Glomerular visceral epithelial cell (primary cell): ENCODE measurements around the gene ATP11A.
"Not testable (repeated sequence)": the region's sequence is repeated elsewhere in the genome, so short reads cannot be mapped to it uniquely, and the experiment has no call there.

Experiments used
- DNase-seq: peaks from one replicate; pipeline ENCODE4 v3.0.0-alpha.2; 2016; ENCODE audit errors: extremely low spot score

The ATP11A gene

GRCh38 chr13:112880976-112881540 lies 191.2 kb downstream of the ATP11A start:
- DNase-seq, result no peak

GRCh38 chr13:112881656-112882554 lies 192.1 kb downstream of the ATP11A start:
- DNase-seq, result no peak

GRCh38 chr13:112882555-112883024 lies 192.8 kb downstream of the ATP11A start:
- no peak for DNase-seq

- no peak for DNase-seq
Measured at GRCh38 chr13:112883241-112883945, 193.6 kb downstream of the ATP11A start.

GRCh38 chr13:112884700-112885099 lies 194.9 kb downstream of the ATP11A start:
- DNase-seq, result not testable (repeated sequence)

GRCh38 chr13:112885242-112885781 lies 195.5 kb downstream of the ATP11A start:
- no peak for DNase-seq

- peak; percentile 87 for DNase-seq
Measured at GRCh38 chr13:112885782-112886268, 196.0 kb downstream of the ATP11A start.

GRCh38 chr13:112887151-112887550 lies 197.3 kb downstream of the ATP11A start:
- no peak for DNase-seq

- DNase-seq, result no peak
Measured at GRCh38 chr13:112887557-112887991, 197.7 kb downstream of the ATP11A start.

- DNase-seq, result no peak
Measured at GRCh38 chr13:112888238-112889111, 198.6 kb downstream of the ATP11A start.

- DNase-seq, result no peak
Measured at GRCh38 chr13:112889351-112890290, 199.8 kb downstream of the ATP11A start.

GRCh38 chr13:112890316-112891145 lies 200.7 kb downstream of the ATP11A start:
- no peak for DNase-seq

- DNase-seq, result no peak
Measured at GRCh38 chr13:112891477-112892401, 201.9 kb downstream of the ATP11A start.

GRCh38 chr13:112892426-112893206 lies 202.8 kb downstream of the ATP11A start:
- DNase-seq, result peak; percentile 80

- no peak for DNase-seq
Measured at GRCh38 chr13:112893207-112893569, 203.3 kb downstream of the ATP11A start.

GRCh38 chr13:112893570-112894422 lies 204.0 kb downstream of the ATP11A start:
- DNase-seq, result peak; percentile 75
